ENCODE data around the gene MYH7B.

The MYH7B gene

DNA sequence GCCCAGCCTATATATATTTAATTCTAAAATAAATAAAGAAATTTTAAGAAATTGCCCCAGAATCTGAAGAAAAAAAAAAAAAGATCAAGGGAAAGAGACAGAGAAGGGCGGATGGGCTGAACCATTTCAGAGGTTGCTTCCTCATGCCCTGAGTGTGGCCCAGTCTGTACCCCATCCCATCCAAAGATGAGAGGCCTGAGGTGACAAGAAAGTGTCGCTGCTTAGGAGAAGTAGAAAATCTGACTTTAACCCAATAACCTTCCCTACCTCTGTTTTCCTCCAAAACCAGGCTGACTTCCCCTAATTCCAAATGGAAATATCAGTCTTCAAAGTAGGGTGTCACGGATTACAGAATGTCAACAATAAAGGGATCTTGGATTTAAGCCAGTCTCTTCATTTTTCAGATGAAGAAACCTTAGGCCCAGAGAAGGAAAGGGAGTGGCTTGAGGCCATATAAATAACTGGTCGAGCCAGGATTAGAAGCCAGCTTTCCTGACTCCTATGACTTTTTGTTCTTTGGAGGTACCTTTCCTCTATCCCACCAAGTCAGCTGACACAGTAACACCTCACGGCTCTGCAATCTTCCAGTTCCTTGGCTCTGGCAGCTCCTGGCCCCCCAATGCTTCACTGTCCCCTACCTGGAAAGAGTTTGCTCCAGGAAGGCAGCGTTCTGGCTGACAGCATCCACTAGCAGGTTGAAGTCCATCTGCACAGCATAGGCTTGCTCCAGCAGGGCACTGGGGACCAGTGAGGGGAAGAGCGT is 10.2 kb upstream of the MYH7B start:
- no peak for DNase-seq

GRCh38 chr20:34946661-34947060 is 9.0 kb upstream of the MYH7B start:
- DNase-seq, result no peak

DNA sequence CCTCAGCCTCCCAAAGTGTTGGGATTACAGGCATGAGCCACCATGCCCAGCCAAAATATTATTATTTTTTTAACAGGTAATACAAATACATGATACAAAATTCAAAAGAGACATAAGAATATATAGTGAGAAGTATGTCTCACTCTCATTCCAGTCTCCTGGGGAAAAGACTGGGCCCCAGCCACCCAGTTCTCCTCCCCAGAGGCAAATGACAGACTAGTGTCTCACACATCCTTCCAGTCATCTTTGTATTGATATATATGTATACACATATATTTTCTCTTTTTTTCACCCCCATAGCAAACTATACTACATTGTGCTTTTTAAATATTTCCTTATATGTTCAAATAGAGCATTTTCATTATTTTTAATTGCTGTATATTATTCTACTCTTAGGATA is 8.3 kb upstream of the MYH7B start:
- DNase-seq, result no peak

- no peak for DNase-seq
Observed at GRCh38 chr20:34948030-34948429, 7.6 kb upstream of the MYH7B start.

DNA sequence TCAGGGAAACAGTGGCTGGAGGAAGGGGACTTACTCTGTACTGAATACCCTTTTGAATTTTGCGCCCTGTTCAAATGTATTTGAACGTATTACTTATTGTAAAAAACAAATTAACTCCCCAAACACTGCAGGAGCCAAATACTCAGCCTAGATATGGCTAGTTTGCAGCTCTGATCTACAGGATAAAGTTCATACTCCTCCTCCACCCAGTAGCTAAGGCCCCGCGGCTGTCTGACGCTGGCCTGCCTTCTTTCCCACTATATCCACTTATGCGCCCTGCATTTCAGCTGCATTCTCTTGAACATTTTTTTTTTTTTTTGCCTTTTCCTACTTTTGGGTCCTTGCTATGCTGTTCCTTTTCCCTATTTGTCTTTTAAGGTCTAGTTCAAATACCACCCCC is 6.5 kb upstream of the MYH7B start:
- no peak for DNase-seq

- DNase-seq, result no peak
Observed at GRCh38 chr20:34951252-34951651, 4.4 kb upstream of the MYH7B start.

GRCh38 chr20:34951652-34952051 is 4.0 kb upstream of the MYH7B start:
- DNase-seq, result no peak

DNA sequence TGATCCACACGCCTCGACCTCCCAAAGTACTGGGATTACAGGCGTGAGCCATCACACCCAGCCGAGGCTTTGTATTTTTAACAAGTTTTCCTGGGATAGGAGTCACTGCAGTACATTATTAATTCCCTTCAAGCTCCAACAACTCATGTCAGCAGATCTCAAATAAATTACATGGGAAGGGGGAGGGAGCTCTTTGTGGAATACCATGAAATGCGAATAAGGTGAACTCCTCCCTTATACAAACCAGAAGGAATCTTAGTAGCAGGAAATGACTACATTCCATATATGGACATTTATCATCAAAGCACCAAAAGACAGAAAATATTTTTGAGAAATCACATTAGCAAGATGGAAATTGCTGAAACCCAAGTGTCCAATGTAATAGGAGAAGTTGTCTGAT is 3.0 kb upstream of the MYH7B start:
- DNase-seq, result no peak

GRCh38 chr20:34953960-34954359 is 1.7 kb upstream of the MYH7B start:
- no peak for DNase-seq

GRCh38 chr20:34954904-34955230 is 801 bp upstream of the MYH7B start:
- DNase-seq, result no peak

DNA sequence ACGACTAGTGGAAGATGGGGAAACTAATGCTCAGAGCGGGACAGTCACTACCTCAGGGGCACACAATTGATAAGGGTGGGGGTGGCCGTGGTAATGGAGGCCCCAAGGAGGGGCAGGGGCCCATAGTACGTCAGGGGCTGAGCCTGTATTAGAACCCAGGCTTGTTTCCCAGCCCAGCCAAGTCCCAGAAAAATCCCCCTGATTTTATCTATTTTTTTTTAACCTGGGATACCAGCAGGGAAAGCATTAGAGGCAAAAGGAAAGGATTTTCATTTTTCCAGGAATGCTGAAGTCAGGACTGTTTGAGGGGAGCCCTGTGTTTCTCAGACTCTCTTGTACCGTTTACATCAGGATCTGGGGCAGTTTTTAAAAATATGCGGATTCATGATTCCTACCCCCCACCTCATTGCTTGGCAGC is 382 bp downstream of the MYH7B start:
- DNase-seq, result no peak

GRCh38 chr20:34956751-34957472 is 1.2 kb downstream of the MYH7B start:
- DNase-seq, result no peak

DNA sequence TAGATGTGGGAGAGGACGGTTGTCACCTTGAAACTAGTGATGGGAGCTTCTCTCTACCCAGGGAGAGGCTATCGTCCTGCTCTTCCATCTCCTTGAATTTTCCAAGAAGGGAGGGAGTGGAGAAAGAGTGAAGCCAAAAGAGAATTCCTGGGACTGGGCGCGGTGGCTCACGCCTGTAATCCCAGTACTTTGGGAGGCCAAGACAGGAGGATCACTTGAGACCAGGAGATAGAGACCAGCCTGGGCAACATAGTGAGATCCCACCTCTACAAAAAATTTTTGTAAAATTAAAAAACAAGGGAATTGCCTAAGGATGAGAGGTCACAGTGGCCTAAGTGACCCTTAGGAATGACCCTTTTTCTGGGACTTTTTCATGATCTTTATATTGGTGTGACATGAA is 8.8 kb downstream of the MYH7B start:
- DNase-seq, result no peak

DNA sequence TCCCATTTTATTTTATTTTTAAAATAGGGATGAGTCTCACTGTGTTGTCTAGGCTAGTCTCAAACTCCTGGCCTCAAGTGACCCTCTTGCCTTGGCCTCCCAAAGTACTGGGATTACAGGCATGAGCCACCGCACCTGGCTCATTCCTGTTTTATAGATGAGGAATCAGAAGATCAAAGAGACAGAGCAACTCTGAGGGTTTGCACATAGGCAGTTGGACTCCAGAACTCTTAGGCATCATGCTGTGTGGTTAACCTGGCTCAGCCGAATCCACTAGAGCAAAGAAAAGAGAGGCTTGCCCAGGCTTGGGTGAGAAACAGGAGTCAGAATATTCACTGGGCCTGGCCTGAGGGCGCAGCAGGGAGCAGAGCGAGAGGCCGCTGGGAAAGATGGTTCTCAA is 9.4 kb downstream of the MYH7B start:
- DNase-seq, result no peak

GRCh38 chr20:34967421-34967820 is 11.8 kb downstream of the MYH7B start:
- no peak for DNase-seq

DNA sequence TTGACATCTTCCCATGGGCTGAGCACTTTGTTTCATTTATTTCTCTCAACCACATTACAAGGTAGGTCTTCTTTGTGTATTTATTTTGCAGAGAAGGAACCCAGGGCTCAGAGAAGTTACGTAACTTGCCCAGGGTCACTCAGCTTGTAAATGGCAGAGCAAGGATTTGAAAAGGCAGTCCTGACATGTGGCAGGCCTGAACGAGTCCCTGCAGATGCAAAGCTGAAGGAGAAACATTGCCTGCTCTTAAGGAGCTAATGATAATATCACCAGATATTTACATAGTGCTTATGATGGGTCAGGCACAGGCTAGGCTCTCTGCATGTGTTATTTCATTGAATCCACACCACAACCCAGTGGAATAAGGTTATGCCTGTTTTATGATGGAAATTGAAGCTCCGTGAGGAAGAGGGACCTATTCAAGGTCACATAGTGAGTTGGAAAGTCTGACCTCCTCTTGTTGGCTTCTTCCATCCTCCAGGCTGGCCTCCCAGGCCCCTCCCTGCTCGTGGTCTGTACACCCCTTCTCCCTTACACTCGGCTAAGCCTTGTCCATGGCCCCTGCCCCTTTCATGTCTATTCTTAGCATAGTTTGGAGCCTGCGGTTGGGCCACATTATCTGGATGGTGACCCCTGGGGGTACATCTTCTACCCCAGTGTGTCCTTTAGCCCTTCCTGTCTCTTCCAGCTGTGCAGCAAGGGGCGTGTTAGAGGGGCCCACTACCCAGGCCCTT is 12.5 kb downstream of the MYH7B start:
- DNase-seq, result no peak

- no peak for DNase-seq
Observed at GRCh38 chr20:34970193-34970840, 14.6 kb downstream of the MYH7B start.

DNA sequence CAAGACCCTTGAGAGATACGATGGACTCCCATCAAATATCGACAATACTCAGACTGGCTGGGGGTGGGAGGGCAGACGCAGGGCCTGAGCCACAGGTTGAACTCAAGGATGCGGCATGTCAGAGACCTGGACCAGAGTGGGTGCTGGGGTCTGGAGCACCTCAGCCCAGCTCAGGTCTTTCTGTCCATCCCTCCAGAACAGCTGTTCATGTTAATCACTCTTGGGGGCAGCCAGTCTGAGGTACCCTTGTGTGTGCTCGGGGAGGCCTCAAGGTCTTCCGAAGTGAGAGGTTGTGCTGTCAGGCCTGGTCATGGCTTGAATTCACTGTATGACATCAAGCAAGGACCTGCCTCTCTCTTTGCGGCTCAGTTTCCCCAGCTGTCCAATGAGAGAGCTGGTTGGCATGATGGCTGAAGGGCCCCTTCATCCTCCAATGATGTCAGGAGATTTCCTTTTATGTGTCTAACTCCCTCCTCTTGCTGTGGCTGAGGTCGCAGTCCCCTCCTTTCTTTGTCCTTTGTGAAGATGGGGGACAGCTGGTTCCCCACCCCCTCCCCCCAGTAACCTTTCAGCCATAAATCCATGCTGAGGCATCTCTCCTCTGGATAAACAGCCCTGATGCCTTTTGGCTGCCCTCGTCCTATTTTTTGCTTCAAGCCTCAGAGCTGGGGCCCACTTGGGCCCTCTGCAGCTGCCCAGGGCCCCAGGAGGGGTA is 15.3 kb downstream of the MYH7B start:
- DNase-seq, result no peak

GRCh38 chr20:34971561-34972235 is 16.0 kb downstream of the MYH7B start:
- no peak for DNase-seq

DNA sequence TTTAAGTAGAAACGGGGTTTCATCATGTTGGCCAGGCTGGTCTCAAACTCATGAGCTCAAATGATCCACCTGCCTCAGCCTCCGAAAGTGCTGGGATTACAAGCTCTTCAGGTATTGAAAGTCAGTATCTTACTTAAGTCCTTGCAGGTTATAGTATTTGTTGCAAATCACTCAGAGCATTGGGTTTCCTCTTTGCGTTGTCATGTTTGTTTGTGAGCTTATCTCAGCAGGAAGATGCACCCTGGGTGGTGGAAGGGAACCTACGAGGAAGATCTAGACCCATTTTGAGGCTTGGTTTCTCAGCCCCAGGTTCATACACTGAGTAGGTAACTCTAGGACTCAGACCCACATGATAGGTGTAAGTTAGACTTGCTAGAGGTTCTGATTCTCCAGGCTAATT is 18.6 kb downstream of the MYH7B start:
- DNase-seq, result no peak

- DNase-seq, result no peak
Observed at GRCh38 chr20:34976286-34976685, 20.6 kb downstream of the MYH7B start.

DNA sequence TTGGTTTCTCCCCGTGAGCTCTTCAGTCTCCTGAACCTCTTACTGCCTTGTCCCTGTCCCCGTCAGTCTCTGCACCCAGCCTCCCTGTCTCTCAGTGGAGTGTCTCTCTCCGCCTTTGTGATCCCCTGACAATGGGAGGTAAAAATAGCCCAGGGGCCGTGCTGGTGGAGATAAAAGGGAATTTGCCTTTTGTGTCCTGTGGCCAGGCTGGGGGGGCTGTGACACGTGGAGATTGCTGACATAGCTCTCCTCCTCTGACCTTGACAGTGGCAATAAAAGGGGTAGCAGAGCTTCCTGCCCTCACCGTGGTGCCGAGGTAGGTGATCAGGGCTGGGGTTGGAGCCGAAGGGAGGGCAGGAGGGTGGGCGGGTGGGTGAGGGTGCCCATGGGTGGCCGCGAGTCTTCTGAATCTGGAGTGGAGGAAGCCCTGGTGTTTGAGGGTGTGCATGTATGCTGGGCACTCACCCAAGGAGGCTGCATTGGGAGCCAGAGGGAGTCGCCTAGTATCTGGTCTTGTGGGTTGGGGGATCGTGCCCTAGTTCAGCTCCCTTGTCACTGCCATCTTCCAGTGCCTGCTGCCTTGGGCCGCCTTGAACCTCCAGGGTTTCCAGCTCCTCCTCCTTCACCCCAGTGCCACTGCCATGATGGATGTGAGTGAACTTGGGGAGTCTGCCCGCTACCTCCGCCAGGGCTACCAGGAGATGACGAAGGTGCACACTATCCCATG is 21.9 kb downstream of the MYH7B start:
- DNase-seq, result no peak

Data from NCI-H510A (cell line).